Pulmonary artery endothelial cell (primary cell): ENCODE data around the gene NUDT1. TPM values are rescaled to one million over a fixed set of nuclear protein-coding genes. Genes with fewer than 3 reads are reported as not detected.

Source experiments
- DNase-seq: peaks from one replicate; pipeline ENCODE4 v3.0.0-alpha.2; 2011; ENCODE audit warnings: low read depth, low spot score
- total RNA-seq: library from RNA; depleted of rRNA; stranded (reverse); fragments of >200 nt; gene quantifications from 2 replicates; pipeline ENCODE4 v1.2.3, GENCODE V29; 2014

NUDT1 gene
- total RNA-seq, 1 donor from 2014 or later = 19.6 TPM

DNA sequence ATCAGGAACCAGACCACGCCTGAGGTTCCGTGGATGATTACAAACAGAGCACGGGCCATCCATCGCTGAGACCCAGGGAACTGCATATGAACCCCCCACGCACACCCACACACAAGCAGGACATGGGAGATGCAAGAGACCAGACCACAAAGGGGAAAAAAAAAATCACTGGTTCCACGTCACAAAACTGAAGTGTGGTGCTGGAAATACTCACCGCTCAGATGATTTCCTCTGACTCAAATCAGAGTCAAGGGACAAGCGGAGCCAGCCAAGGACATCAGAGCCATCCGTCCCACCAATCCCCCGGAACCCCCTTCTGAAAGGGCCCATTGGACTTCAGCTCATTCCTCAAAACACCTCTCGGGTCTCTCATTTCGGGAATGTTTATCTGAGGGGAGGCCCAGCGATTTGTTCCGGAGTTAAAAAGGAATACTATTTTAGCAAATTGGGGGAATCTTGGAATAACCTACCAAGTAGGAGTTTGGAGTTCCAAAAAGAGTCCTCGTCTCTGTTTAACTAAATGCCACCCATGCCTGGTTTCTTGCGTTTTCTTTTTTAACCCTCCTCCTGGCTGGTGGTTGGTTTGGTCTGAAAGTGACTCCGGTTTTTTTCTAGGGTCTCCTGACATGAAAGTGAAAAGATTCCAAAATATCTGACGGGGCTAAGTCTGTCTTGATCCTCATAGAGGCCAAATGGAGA, 57.3 kb downstream of the NUDT1 start:
- peak; percentile 39 for DNase-seq

DNA sequence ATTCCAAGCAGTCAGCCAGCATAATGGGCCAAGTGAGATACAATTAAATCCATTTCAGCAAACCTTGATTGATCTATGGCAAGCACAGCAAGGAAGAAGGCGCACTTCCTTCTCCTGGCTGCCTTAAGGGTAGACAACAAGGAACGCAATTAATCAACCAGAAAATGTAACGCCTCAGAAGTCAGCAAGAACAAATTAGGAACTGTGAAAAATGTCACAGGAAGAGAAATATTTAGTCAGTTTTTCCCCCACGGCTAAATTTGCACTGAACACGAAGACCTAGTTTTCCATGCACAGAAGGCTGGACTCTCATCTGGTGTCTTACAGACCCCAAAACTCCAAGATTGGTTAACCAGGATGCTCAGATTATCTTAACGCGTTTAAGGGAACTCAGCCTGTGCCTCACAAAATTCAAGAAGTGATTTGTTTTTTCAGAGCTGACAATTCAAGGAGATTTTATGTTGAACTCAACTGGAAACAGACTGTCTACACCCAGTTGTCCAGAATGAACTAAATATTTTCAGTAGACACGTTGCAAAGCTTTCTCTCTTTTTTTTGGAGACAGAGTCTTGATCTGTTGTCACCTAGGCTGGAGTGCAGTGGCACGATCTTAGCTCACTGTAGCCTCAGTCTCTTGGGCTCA, 58.0 kb downstream of the NUDT1 start:
- DNase-seq = no peak

Other genes with a start within 250 kb of the NUDT1 start
- 47.4 and 53.2 TPM in 2 replicates for gene MAD1L1, start 9.3 kb upstream of the NUDT1 start, total RNA-seq
- gene MRM2, start within 50 bp of the NUDT1 start, total RNA-seq = 17.8 and 18.6 TPM in 2 replicates
- 11.1 and 13.1 TPM in 2 replicates for gene SNX8, start 72.2 kb downstream of the NUDT1 start, total RNA-seq
- gene EIF3B, start 112.6 kb downstream of the NUDT1 start, total RNA-seq = 280 and 312 TPM in 2 replicates
- 7.5 and 8.3 TPM in 2 replicates for gene CHST12, start 161.4 kb downstream of the NUDT1 start, total RNA-seq
- gene GRIFIN, start 234.2 kb downstream of the NUDT1 start, total RNA-seq = not detected in 2 replicates